HepG2 (cell line): ENCODE data around the gene SPN. TPM values are rescaled to one million over a fixed set of nuclear protein-coding genes. Genes with fewer than 3 reads are reported as not detected.

Source experiments
- ATAC-seq: fragments of 200-7000 bp; cut with Tn5 transposase; 3 replicates; pipeline ENCODE4 v1.9.1; 2020; ENCODE audit warnings: mild to moderate bottlenecking, moderate library complexity
- BruUV-seq: library from RNA; stranded (reverse); fragments of 400-500 nt; replicated peaks from 2 replicates; lab custom pipeline; 2021; lab: Mats Ljungman, UMichigan
- CTCF ChIA-PET: fragments of 300-600 bp; formaldehyde crosslinking; extraction: SDS; loops from one replicate; lab custom pipeline; 2021; ENCODE audit warnings: low total read pairs, inconsistent platforms, low intra/inter-chr PET ratio; lab: Yijun Ruan, JAX
- POLR2A ChIA-PET: fragments of 350-600 bp; sonication (Branson Sonifier 250); formaldehyde crosslinking; loops from one replicate; lab custom pipeline; 2020; ENCODE audit warnings: antibody characterized with exemption, inconsistent platforms; lab: Yijun Ruan, JAX
- DNase-seq: peaks from one replicate; pipeline ENCODE4 v3.0.0-alpha.2; 2015; ENCODE audit warnings: low spot score
- FAIRE-seq: peaks from 3 replicates; lab custom pipeline; 2011; peaks lifted over from hg19 to GRCh38; lab: Jason Lieb, UNC
- H2AFZ ChIP-seq: one replicate; pipeline ENCODE4 v1.6.1; 2011; ENCODE audit warnings: low read length, inconsistent platforms
- H3K27ac ChIP-seq: fragments of 300-600 bp; 3 replicates; pipeline ENCODE4 v1.8.0; 2011; ENCODE audit warnings: mixed run types, mild to moderate bottlenecking, mixed read lengths, low read length, inconsistent platforms; ENCODE audit not compliant: insufficient read depth; ENCODE audit errors: extremely low read length
- H3K27me3 ChIP-seq, 2 experiments: fragments of 200-600 bp in 1 of 2; 2 replicates in 1 of 2; 3 replicates in 1 of 2; pipeline versions ENCODE4 v1.6.0 to v1.8.0; 2011; ENCODE audit warnings: low read length in 2 of 2, mild to moderate bottlenecking in 2 of 2, moderate library complexity in 2 of 2, inconsistent platforms in 1 of 2; ENCODE audit not compliant: insufficient read depth in 2 of 2, control insufficient read depth in 1 of 2
- H3K36me3 ChIP-seq, 2 experiments: fragments of 200-600 bp in 1 of 2; replicated peaks in 1 of 2; 2 replicates in 1 of 2; 3 replicates in 1 of 2; pipeline versions ENCODE4 v1.5.1 to v1.8.0; 2011; ENCODE audit warnings: low read length in 2 of 2, inconsistent platforms in 1 of 2; ENCODE audit not compliant: insufficient read depth in 2 of 2, control insufficient read depth in 1 of 2
- H3K4me1 ChIP-seq: 2 replicates; pipeline ENCODE4 v1.5.1; 2012; ENCODE audit warnings: low read length, inconsistent platforms; ENCODE audit not compliant: insufficient read depth
- H3K4me2 ChIP-seq: 2 replicates; pipeline ENCODE4 v1.6.0; 2011; ENCODE audit warnings: low read depth, low read length, inconsistent platforms
- H3K4me3 ChIP-seq, 3 experiments: fragments of 200-600 bp in 1 of 3; sonication (generic), shearing (Covaris generic) in 1 of 3; replicated peaks in 1 of 3; 2 replicates each; pipeline ENCODE4 v1.5.1; 2011 to 2016; ENCODE audit warnings: low read length in 3 of 3, inconsistent platforms in 2 of 3, low read depth in 2 of 3, mild to moderate bottlenecking in 2 of 3, control low read depth in 1 of 3, mixed read lengths in 1 of 3; ENCODE audit not compliant: insufficient read depth in 1 of 3
- H3K79me2 ChIP-seq: one replicate; pipeline ENCODE4 v1.6.1; 2011; ENCODE audit warnings: low read length, inconsistent platforms; ENCODE audit not compliant: insufficient read depth
- H3K9ac ChIP-seq: 2 replicates; pipeline ENCODE4 v1.6.0; 2011; ENCODE audit warnings: mild to moderate bottlenecking, low read depth, low read length, inconsistent platforms; ENCODE audit not compliant: insufficient read depth
- H3K9me3 ChIP-seq: 2 replicates; pipeline ENCODE4 v1.5.1; 2012; ENCODE audit warnings: mild to moderate bottlenecking, low read length
- H4K20me1 ChIP-seq: 2 replicates; pipeline ENCODE4 v1.6.0; 2011; ENCODE audit warnings: inconsistent platforms, mild to moderate bottlenecking, low read length, moderate library complexity; ENCODE audit not compliant: insufficient read depth
- CEBPG ChIP-seq: IDR thresholded peaks from 2 replicates; pipeline ENCODE4 v1.6.1; 2016
- CHD4 ChIP-seq: fragments of 200-600 bp; sonication (generic); IDR thresholded peaks from 2 replicates; pipeline ENCODE4 v1.7.0; 2017; ENCODE audit warnings: mild to moderate bottlenecking, low read length, borderline replicate concordance
- CSRNP1 ChIP-seq: sonication (generic); formaldehyde crosslinking; IDR thresholded peaks from 2 replicates; pipeline ENCODE4 v1.8.1; 2023; ENCODE audit warnings: mild to moderate bottlenecking, missing genetic modification reagents
- FOSL2 ChIP-seq: sonication (generic); formaldehyde crosslinking; IDR thresholded peaks from 2 replicates; pipeline ENCODE4 v1.4.0; 2020; ENCODE audit warnings: missing genetic modification reagents
- LBX2 ChIP-seq: sonication (generic); formaldehyde crosslinking; IDR thresholded peaks from 2 replicates; pipeline ENCODE4 v1.5.0; 2020; ENCODE audit warnings: missing genetic modification reagents, mild to moderate bottlenecking, borderline replicate concordance
- NR3C1 ChIP-seq: sonication (generic); formaldehyde crosslinking; IDR thresholded peaks from 2 replicates; pipeline ENCODE4 v1.4.0; 2020; ENCODE audit warnings: missing genetic modification reagents
- PAX8 ChIP-seq: sonication (generic); formaldehyde crosslinking; IDR thresholded peaks from 2 replicates; pipeline ENCODE4 v1.8.0; 2022; ENCODE audit warnings: mild to moderate bottlenecking, missing genetic modification reagents, borderline replicate concordance
- TAF15 ChIP-seq: fragments of 200-400 bp; formaldehyde crosslinking; IDR thresholded peaks from one replicate; pipeline ENCODE4 v1.6.1; 2018; ENCODE audit warnings: mild to moderate bottlenecking, low read depth, low read length; ENCODE audit not compliant: poor library complexity, severe bottlenecking
- TCF7 ChIP-seq: sonication (generic); IDR thresholded peaks from 2 replicates; pipeline ENCODE4 v1.6.1; 2016; ENCODE audit warnings: antibody characterized with exemption, low read depth
- ZBTB7A ChIP-seq: sonication (generic); formaldehyde crosslinking; IDR thresholded peaks from 2 replicates; pipeline ENCODE4 v1.8.0; 2022; ENCODE audit warnings: mild to moderate bottlenecking, missing genetic modification reagents
- ZNF230 ChIP-seq: sonication (generic); formaldehyde crosslinking; IDR thresholded peaks from 2 replicates; pipeline ENCODE4 v1.4.0; 2020; ENCODE audit warnings: mild to moderate bottlenecking, missing genetic modification reagents
- ZNF3 ChIP-seq: IDR thresholded peaks from 2 replicates; pipeline ENCODE4 v1.7.0; 2017; ENCODE audit warnings: inconsistent platforms
- ZNF335 ChIP-seq: sonication (generic); formaldehyde crosslinking; IDR thresholded peaks from 2 replicates; pipeline ENCODE4 v1.4.0; 2020; ENCODE audit warnings: missing genetic modification reagents
- ZNF34 ChIP-seq: sonication (generic); formaldehyde crosslinking; IDR thresholded peaks from 2 replicates; pipeline ENCODE4 v1.4.0; 2020; ENCODE audit warnings: mild to moderate bottlenecking, missing genetic modification reagents, borderline replicate concordance
- ZNF569 ChIP-seq: sonication (generic); formaldehyde crosslinking; IDR thresholded peaks from 2 replicates; pipeline ENCODE4 v1.5.0; 2020; ENCODE audit warnings: mild to moderate bottlenecking, missing genetic modification reagents, moderate library complexity, borderline replicate concordance
- ZNF589 ChIP-seq: sonication (generic); formaldehyde crosslinking; conservative IDR thresholded peaks from 2 replicates; pipeline ENCODE4 v1.8.0; 2022; ENCODE audit warnings: mild to moderate bottlenecking, moderate library complexity, missing genetic modification reagents
- ZNF615 ChIP-seq: sonication (generic); formaldehyde crosslinking; IDR thresholded peaks from 2 replicates; pipeline ENCODE4 v1.5.0; 2020; ENCODE audit warnings: mild to moderate bottlenecking, missing genetic modification reagents, borderline replicate concordance
- WGBS: methylation state at CpG from one replicate; pipeline ENCODE4 v1.1.6; 2017; ENCODE audit warnings: low lambda C conversion rate; 5-methylcytosine and 5-hydroxymethylcytosine counted together
- in situ Hi-C: cut with HindIII; loops from 2 replicates; pipeline ENCODE4 v1.10.0; 2017; ENCODE audit warnings: low pct_unique_long_range_greater_than_20kb; ENCODE audit not compliant: extremely low pct_ligation_motif_present
- intact Hi-C: fragments of 100-400 bp; cut with micrococcal nuclease; formaldehyde crosslinking; loops from one replicate; pipeline ENCODE4 v1.10.0; 2022; ENCODE audit not compliant: unreplicated experiment
- polyA plus RNA-seq, 8 experiments: library from polyadenylated mRNA; depleted of rRNA in 3 of 8; stranded (reverse) in 7 of 8; unstranded in 1 of 8; fragments of >200 nt; fragmentation: Illumina TruSeq in 4 of 8; extraction: Trizol in 4 of 8; gene quantifications; 2 replicates each; pipeline versions ENCODE4 v1.2.1 to v1.2.3, GENCODE V29; 2011 to 2016; ENCODE audit warnings: low read depth in 4 of 8, missing spikeins in 1 of 8, mixed read lengths in 1 of 8; ENCODE audit not compliant: insufficient read depth in 1 of 8
- total RNA-seq, 5 experiments: library from RNA; depleted of rRNA; stranded (reverse); fragments of >200 nt; fragmentation: Illumina TruSeq; extraction: Trizol; gene quantifications; 2 replicates each; pipeline ENCODE4 v1.2.3, GENCODE V29; 2016; ENCODE audit warnings: low read depth in 1 of 5

The SPN gene
- total and polyA plus RNA-seq, 2 of the 13 experiments (the other 11 are each of a cell fraction or from before 2014, with no cell fraction given) = 0.22 to 1.6 TPM

- in situ Hi-C loops (no loop called here), intact Hi-C loops (no loop called here)
- Histone ChIP-seq H2AFZ (no peak overlapping the region), H3K27me3 (no peaks in the 10 kb centered on the region), H4K20me1 (no peaks in the 10 kb centered on the region), H3K27ac (no peak overlapping the region), H3K9me3 (no peaks in the 10 kb centered on the region), H3K36me3 (no peaks in the 10 kb centered on the region), H3K9ac (no peak overlapping the region), H3K4me1 (peaks cover 55% of the 10 kb centered on the region), H3K4me2 (no peak overlapping the region), H3K4me3 (no peak overlapping the region), H3K79me2 (no peaks in the 10 kb centered on the region)
- ChIA-PET POLR2A (no interaction called here), CTCF (no interaction called here)
- 3% methylated on average over 6 of the region's 6 CpGs for WGBS
- BruUV-seq = no TSS peak
- TF ChIP-seq FOSL2 (CRISPR knock-in tag) (0 out of 2 replicates have a peak, but pooled peaks have one; percentile 12), ZNF589 (CRISPR knock-in tag) (no peak)
- peak; percentile 25 for DNase-seq
- no peak for FAIRE-seq
- no peak for ATAC-seq
Measured at GRCh38 chr16:29658705-29659104, 4.3 kb upstream of the SPN start.

- no peaks in the 10 kb centered on the region for H3K9me3 ChIP-seq
- H4K20me1 ChIP-seq = no peaks in the 10 kb centered on the region
- ChIA-PET POLR2A (interaction anchor here (5.2 kb wide), 1 partner anchor 17 kb away, joined by 23 read pairs; the partner anchor contains the start of gene QPRT), CTCF (no interaction called here)
- DNase-seq (no peak), FAIRE-seq (no peak), ATAC-seq (no peak)
- H3K27ac ChIP-seq = no peak overlapping the region
- no peak for TF ChIP-seq CHD4
- no peak for TF ChIP-seq TAF15
- no peak for TF ChIP-seq ZNF335 (CRISPR knock-in tag)
- no peak for TF ChIP-seq LBX2 (CRISPR knock-in tag)
- TF ChIP-seq PAX8 (CRISPR knock-in tag) = no peak
- no peak for TF ChIP-seq CSRNP1 (CRISPR knock-in tag)
- no peak for TF ChIP-seq ZNF569 (CRISPR knock-in tag)
- TF ChIP-seq NR3C1 (CRISPR knock-in tag) = no peak
- no peak for TF ChIP-seq ZNF230 (CRISPR knock-in tag)
- TF ChIP-seq CEBPG (CRISPR knock-in tag) = no peak
- no peak for TF ChIP-seq ZNF3 (CRISPR knock-in tag)
- TF ChIP-seq ZNF615 (CRISPR knock-in tag) = no peak
- no peak for TF ChIP-seq TCF7
- TF ChIP-seq ZNF34 (CRISPR knock-in tag) = no peak
- no peak for TF ChIP-seq ZBTB7A
- H3K36me3 ChIP-seq = no peaks in the 10 kb centered on the region
- no peaks in the 10 kb centered on the region for H3K27me3 ChIP-seq
- peak overlapping the region in 1 of 3 experiments; percentile 17; a peak in 1 of 6 replicates for H3K4me3 ChIP-seq
- intact Hi-C loops = no loop called here
- in situ Hi-C loops = no loop called here
- no peak overlapping the region for H2AFZ ChIP-seq
- H3K9ac ChIP-seq = no peak overlapping the region
- H3K4me2 ChIP-seq = peak overlapping the region; percentile 58; the same call in 1 of the 2 replicates
- peaks cover 65% of the 10 kb centered on the region for H3K4me1 ChIP-seq
- H3K79me2 ChIP-seq = no peaks in the 10 kb centered on the region
- 59% methylated on average over 17 of the region's 17 CpGs for WGBS
- BruUV-seq = no TSS peak
Measured at GRCh38 chr16:29662000-29662728, 883 bp upstream of the SPN start.
